ENCODE results near the gene SDK1.

GRCh38 chr7:4134204-4134603 lies 833.2 kb downstream of the SDK1 start:
- TF ChIP-seq POLR2A (IDR thresholded peaks at IDR 0.05; ENCODE audit: low read length) = no peak
- no peak for TF ChIP-seq GATA1 (IDR thresholded peaks at IDR 0.05; ENCODE audit: low read depth, low read length)
